MM.1S (cell line): Measurements from ENCODE around the gene TTLL11.

Experiments
- DNase-seq: peaks from one replicate; pipeline ENCODE4 v3.0.0-alpha.2; 2015
- H2AFZ ChIP-seq: fragments of 300-600 bp; sonication (generic); 2 replicates; pipeline ENCODE4 v1.6.0; 2016; ENCODE audit warnings: antibody characterized with exemption, low read length
- H3F3A ChIP-seq: fragments of 300-600 bp; sonication (generic); 2 replicates; pipeline ENCODE4 v1.6.1; 2016; ENCODE audit warnings: mild to moderate bottlenecking, antibody characterized with exemption, low read length, moderate library complexity, mixed read lengths; ENCODE audit not compliant: insufficient read depth
- H3K27ac ChIP-seq: fragments of 300-600 bp; sonication (generic); 2 replicates; pipeline ENCODE4 v1.5.1; 2016; ENCODE audit warnings: mild to moderate bottlenecking, low read length
- H3K27me3 ChIP-seq: fragments of 300-600 bp; sonication (generic); replicated peaks from 2 replicates; pipeline ENCODE4 v1.6.0; 2016; ENCODE audit warnings: low read length; ENCODE audit not compliant: insufficient read depth
- H3K36me3 ChIP-seq: fragments of 300-600 bp; sonication (generic); replicated peaks from 2 replicates; pipeline ENCODE4 v1.6.1; 2016; ENCODE audit warnings: mild to moderate bottlenecking, low read length, mixed read lengths; ENCODE audit not compliant: insufficient read depth
- H3K4me1 ChIP-seq: fragments of 300-600 bp; sonication (generic); 2 replicates; pipeline ENCODE4 v1.6.1; 2016; ENCODE audit warnings: low read length, mixed read lengths
- H3K4me2 ChIP-seq: fragments of 300-600 bp; sonication (generic); 2 replicates; pipeline ENCODE4 v1.6.0; 2016; ENCODE audit warnings: low read depth, low read length
- H3K4me3 ChIP-seq: fragments of 300-600 bp; sonication (generic); 2 replicates; pipeline ENCODE4 v1.5.1; 2016; ENCODE audit warnings: low read length, mixed read lengths
- H3K79me2 ChIP-seq: fragments of 300-600 bp; sonication (generic); 2 replicates; pipeline ENCODE4 v1.6.1; 2016; ENCODE audit warnings: mixed run types, low read length, mixed read lengths
- H3K9ac ChIP-seq: fragments of 300-600 bp; sonication (generic); 2 replicates; pipeline ENCODE4 v1.6.1; 2016; ENCODE audit warnings: low read length, mixed read lengths
- H3K9me2 ChIP-seq: fragments of 300-600 bp; sonication (generic); replicated peaks from 2 replicates; pipeline ENCODE4 v1.6.1; 2016; ENCODE audit warnings: mild to moderate bottlenecking, low read length, mixed read lengths; ENCODE audit not compliant: insufficient read depth
- H3K9me3 ChIP-seq: fragments of 300-600 bp; sonication (generic); replicated peaks from 2 replicates; pipeline ENCODE4 v1.6.1; 2016; ENCODE audit warnings: mild to moderate bottlenecking, low read length, mixed read lengths; ENCODE audit not compliant: insufficient read depth
- H4K20me1 ChIP-seq: fragments of 300-600 bp; sonication (generic); 2 replicates; pipeline ENCODE4 v1.6.1; 2016; ENCODE audit warnings: mild to moderate bottlenecking, low read length, moderate library complexity, mixed read lengths; ENCODE audit not compliant: insufficient read depth
- CTCF ChIP-seq: fragments of 300-600 bp; sonication (generic); IDR thresholded peaks from 2 replicates; pipeline ENCODE4 v1.5.1; 2016; ENCODE audit warnings: antibody characterized with exemption, low read length, mixed read lengths
- EZH2 ChIP-seq: fragments of 300-600 bp; sonication (generic); optimal IDR thresholded peaks from 2 replicates; pipeline ENCODE3; 2017; ENCODE audit warnings: low read depth, mild to moderate bottlenecking, antibody characterized with exemption, low read length, mixed read lengths
- EZH2phosphoT487 ChIP-seq: fragments of 300-600 bp; sonication (generic); IDR thresholded peaks from 2 replicates; pipeline ENCODE4 v1.6.1; 2018; ENCODE audit warnings: antibody characterized with exemption, low read length

TTLL11 gene

GRCh38 chr9:122092611-122093506 is at the start of gene TTLL11:
Gene TTLL11, minus strand, starts transcription at chr9:122093308. Its CDS starts 160 bp downstream, at chr9:122093148.
- H3F3A ChIP-seq = no peaks in the 10 kb centered on the region
- peak within 1 kb of the TSS; percentile 91 for H2AFZ ChIP-seq
- peaks cover 34% of the 10 kb centered on the region for H3K79me2 ChIP-seq
- no peaks in the 10 kb centered on the region for H3K9me2 ChIP-seq
- peak; percentile 95 for DNase-seq
- H3K4me2 ChIP-seq = peak within 1 kb of the TSS; percentile 96
- H4K20me1 ChIP-seq = no peaks in the 10 kb centered on the region
- H3K36me3 ChIP-seq = no peaks in the 10 kb centered on the region
- H3K9ac ChIP-seq = peak within 1 kb of the TSS; percentile 79
- H3K27me3 ChIP-seq = peaks cover 27% of the 10 kb centered on the region; the same call in 1 of the 2 replicates
- H3K4me1 ChIP-seq = peaks cover 15% of the 10 kb centered on the region; the same call in 1 of the 2 replicates
- H3K9me3 ChIP-seq = no peaks in the 10 kb centered on the region
- H3K4me3 ChIP-seq = peak within 1 kb of the TSS; percentile 96
- H3K27ac ChIP-seq = no peak within 1 kb of the TSS
- TF ChIP-seq CTCF = no peak
- no peak for TF ChIP-seq EZH2
- TF ChIP-seq EZH2phosphoT487 = no peak

GRCh38 chr9:122141671-122142070 is 48.6 kb upstream of the TTLL11 start:
- no peaks in the 10 kb centered on the region for H3K4me1 ChIP-seq
- H3K4me2 ChIP-seq = no peak overlapping the region
- H3K9me2 ChIP-seq = no peaks in the 10 kb centered on the region
- no peaks in the 10 kb centered on the region for H3K9me3 ChIP-seq
- no peak overlapping the region for H2AFZ ChIP-seq
- no peak overlapping the region for H3K27ac ChIP-seq
- H4K20me1 ChIP-seq = no peaks in the 10 kb centered on the region
- H3K4me3 ChIP-seq = no peak overlapping the region
- H3F3A ChIP-seq = no peaks in the 10 kb centered on the region
- no peak for DNase-seq
- H3K79me2 ChIP-seq = no peaks in the 10 kb centered on the region
- H3K36me3 ChIP-seq = no peaks in the 10 kb centered on the region; the same call in 1 of the 2 replicates
- no peaks in the 10 kb centered on the region for H3K27me3 ChIP-seq
- TF ChIP-seq CTCF (no peak), EZH2phosphoT487 (no peak), EZH2 (no peak)
- H3K9ac ChIP-seq = no peak overlapping the region

- Histone ChIP-seq H4K20me1 (no peaks in the 10 kb centered on the region), H3K27ac (no peak overlapping the region), H2AFZ (no peak overlapping the region), H3K4me3 (no peak overlapping the region), H3K9me2 (no peaks in the 10 kb centered on the region), H3K9me3 (no peaks in the 10 kb centered on the region), H3F3A (no peaks in the 10 kb centered on the region), H3K27me3 (no peaks in the 10 kb centered on the region), H3K4me2 (no peak overlapping the region), H3K9ac (no peak overlapping the region), H3K4me1 (no peaks in the 10 kb centered on the region), H3K79me2 (no peaks in the 10 kb centered on the region), H3K36me3 (no peaks in the 10 kb centered on the region; the same call in 1 of the 2 replicates)
- TF ChIP-seq EZH2 (no peak), EZH2phosphoT487 (no peak), CTCF (no peak)
- no peak for DNase-seq
Observed at GRCh38 chr9:122140368-122141193, 47.5 kb upstream of the TTLL11 start.
